GM12865 (cell line): Measurements from ENCODE around the gene CRB1.

Experiments
- DNase-seq: peaks from one replicate; pipeline ENCODE4 v3.0.0; 2010; ENCODE audit warnings: low read depth
- H3K4me3 ChIP-seq: 2 replicates; pipeline ENCODE4 v1.5.1; 2011; ENCODE audit warnings: mild to moderate bottlenecking, low read depth, low read length, control low read depth
- CTCF ChIP-seq: IDR thresholded peaks from 2 replicates; pipeline ENCODE4 v1.5.1; 2011; ENCODE audit warnings: low read length, control low read depth, low read depth, inconsistent platforms; ENCODE audit not compliant: insufficient read depth; ENCODE audit errors: missing control alignments

The CRB1 gene

DNA sequence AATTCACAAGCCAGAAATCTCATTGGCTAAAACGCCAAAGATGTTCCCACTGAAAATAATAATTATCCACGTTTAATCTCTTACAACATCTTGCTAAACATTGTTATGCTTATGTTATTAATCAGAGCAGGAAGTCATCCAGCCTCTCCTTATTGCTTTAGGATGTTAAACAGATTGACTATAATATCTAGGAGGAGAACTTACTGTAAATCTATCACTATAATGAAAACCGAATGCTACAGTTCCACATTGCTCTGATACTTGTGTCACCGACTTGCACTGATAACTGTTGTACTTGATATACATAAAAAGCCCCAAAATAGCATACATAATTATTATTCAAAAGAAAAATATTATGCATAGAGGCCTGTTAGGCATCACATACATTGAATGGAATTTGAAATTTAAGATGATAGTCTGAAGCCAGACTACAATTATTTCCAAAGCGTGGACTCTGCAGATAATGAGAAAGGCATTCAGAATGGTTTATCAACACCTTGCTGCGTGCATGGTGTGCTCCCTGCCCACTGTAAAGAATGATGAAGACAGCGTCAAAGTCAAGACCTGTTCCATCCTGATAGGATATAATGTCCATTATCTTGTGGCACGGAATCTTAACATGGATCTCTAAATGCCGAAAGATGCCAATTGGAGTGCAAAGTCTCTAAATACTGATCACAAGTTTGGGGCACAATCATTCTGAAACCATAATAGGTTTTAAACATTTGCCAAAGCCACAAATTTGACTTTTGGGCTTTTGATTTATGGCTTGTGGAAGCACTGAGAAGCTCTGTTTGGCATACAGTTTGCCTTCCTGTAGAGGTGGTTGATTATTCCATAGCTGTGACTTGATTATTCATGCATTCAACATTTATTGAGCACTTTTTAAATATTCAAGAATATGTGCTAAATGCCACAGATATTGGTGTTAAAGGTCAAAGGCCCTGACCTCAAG is 71.3 kb downstream of the CRB1 start:
- H3K4me3 ChIP-seq, result no peak overlapping the region
- no peak for DNase-seq
- no peak for TF ChIP-seq CTCF

DNA sequence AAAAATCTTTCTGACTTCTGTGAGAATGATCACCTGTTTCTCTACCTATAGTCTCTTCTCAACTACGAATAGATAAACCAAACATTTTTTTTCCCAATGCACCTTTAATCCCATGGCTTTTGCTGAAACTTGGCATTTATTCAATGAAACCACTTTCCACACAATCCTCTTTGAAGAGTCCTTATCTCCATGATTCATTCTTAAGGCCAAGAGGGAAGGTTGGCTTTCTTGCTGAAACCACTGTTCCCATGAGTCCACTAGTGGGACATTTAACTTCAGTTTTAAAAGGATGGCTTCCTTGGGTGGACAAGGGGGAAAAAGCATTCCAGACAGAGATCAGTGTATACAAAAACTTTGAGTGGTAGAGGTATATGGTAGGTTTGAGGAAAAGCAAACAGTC is 73.6 kb downstream of the CRB1 start:
- H3K4me3 ChIP-seq, result no peak overlapping the region
- no peak for DNase-seq
- no peak for TF ChIP-seq CTCF

GRCh38 chr1:197342044-197342565 is 74.1 kb downstream of the CRB1 start:
- H3K4me3 ChIP-seq, result no peak overlapping the region
- no peak for TF ChIP-seq CTCF
- DNase-seq, result no peak

- TF ChIP-seq CTCF, result no peak
- DNase-seq, result no peak
- no peak overlapping the region for H3K4me3 ChIP-seq
Measured at GRCh38 chr1:197342669-197343068, 74.6 kb downstream of the CRB1 start.

DNA sequence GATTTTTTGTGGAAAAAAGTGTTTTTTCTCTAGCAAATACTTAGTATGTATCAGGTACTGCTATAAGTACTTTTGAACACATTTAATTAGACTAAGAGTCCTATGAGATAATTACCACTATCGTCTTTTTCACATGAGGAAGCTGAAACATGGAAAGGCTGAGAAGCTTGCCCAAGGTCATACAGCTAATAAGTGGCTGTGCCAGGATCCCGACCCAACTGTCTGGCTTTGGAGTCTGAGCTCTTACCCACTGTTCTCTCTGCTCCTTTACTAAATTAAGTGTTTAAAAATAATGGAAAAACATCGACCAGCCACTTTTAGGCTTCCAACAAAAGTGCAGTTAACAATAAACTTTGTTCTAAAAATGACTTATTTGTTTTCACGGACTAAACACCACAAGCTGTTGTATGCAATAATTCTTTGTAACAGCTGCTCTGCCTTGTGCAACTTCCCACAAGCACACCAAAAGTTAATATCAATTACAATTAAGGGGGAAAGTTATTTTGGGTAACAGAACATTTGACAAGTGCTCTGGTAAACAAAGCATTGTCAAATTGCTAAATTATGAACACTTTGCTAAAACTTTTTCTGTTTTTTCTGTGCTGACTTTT is 75.7 kb downstream of the CRB1 start:
- DNase-seq, result no peak
- TF ChIP-seq CTCF, result no peak
- H3K4me3 ChIP-seq, result no peak overlapping the region

GRCh38 chr1:197351821-197352440 is 83.9 kb downstream of the CRB1 start:
- DNase-seq, result no peak
- no peak overlapping the region for H3K4me3 ChIP-seq
- TF ChIP-seq CTCF, result no peak
